ENCODE results near the gene CDH12. TPM values are rescaled to one million over a fixed set of nuclear protein-coding genes. Genes with fewer than 3 reads are reported as not detected.

Gene CDH12
- total and polyA plus RNA-seq, 2 donors, result 0.05 to 3.5 TPM

DNA sequence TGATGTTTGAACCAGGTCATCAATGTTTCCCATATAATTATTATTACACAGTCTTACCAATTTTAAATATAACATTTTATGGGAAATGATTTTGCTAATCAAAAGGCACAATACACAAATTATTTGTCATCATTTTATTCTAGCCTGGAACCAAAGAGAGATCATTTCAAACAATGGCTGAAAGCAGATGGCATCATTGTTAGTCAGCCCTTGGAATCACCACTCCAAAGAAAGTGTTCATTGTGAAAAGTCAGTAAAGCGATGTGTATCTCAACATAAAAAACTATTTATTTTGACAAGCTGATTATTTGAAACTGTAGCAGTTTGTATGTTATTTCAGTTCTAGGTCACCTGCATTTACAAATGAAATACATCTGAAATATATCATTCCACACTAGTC lies 1068.7 kb downstream of the CDH12 start:
- Histone ChIP-seq H3K4me3 (ENCODE audit: low read depth, low read length) (no peak overlapping the region), H3K36me3 (ENCODE audit: insufficient read depth) (no peaks in the 10 kb centered on the region), H3K27ac (ENCODE audit: low read depth) (no peak overlapping the region), H3K4me1 (ENCODE audit: insufficient read depth) (no peaks in the 10 kb centered on the region)
- no peak for DNase-seq (ENCODE audit: extremely low spot score)
- 92% methylated on average over 1 of the region's 1 CpG for WGBS

DNA sequence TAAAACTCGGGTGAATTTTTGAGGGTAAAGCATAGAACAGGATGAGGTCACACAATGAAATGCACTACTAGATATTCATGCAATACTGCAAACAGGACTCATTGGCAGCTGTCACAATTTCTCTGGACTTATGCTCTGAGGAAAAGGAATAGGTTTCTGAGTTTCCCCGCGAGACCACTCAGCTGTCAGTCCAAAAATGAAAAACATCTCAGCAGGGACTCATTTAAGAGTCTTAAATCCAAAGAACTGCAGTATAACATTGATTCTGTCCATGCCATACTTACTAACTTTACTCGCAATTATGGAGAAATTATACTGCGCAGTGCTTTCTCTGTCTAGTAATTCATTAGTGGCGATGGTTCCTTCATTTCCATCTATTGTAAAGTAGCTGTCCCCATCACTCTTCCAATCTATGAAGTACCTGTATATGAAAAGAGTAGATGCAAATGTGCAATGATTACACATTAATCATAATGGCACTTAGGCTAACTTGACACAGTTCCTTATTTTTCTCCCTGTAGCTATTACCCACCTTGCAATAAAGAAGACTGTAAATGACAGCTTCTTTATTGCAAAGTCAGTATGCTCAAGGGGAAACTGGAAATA lies 1070.0 kb downstream of the CDH12 start:
- Histone ChIP-seq H3K4me1 (ENCODE audit: insufficient read depth) (no peaks in the 10 kb centered on the region), H3K27ac (ENCODE audit: low read depth) (no peak overlapping the region), H3K36me3 (ENCODE audit: insufficient read depth) (no peaks in the 10 kb centered on the region), H3K4me3 (ENCODE audit: low read depth, low read length) (no peak overlapping the region)
- 90% methylated on average over 6 of the region's 6 CpGs for WGBS
- DNase-seq (ENCODE audit: extremely low spot score), result no peak

DNA sequence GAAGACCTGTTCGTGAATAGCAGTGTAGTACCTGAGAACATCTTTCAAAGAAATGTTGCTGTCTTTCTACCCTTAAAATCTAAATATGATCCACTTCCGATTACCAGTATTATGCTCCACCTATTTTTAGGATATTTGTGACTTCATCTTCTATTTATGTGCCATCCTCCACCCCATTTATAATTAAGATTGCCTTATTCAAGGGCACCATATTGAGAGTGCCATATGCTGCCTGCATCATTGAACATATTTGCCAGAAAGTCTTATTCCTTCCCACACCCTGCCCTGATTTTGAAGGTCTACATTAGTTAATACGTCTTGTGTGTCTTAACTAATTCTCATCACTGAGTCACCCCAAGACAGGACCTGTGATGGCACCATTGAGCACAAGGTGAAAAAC lies 1076.7 kb downstream of the CDH12 start:
- WGBS, result 91% methylated on average over 3 of the region's 3 CpGs
- Histone ChIP-seq H3K4me1 (ENCODE audit: insufficient read depth) (no peaks in the 10 kb centered on the region), H3K36me3 (ENCODE audit: insufficient read depth) (no peaks in the 10 kb centered on the region), H3K4me3 (ENCODE audit: low read depth, low read length) (no peak overlapping the region), H3K27ac (ENCODE audit: low read depth) (no peak overlapping the region)
- no peak for DNase-seq (ENCODE audit: extremely low spot score)

DNA sequence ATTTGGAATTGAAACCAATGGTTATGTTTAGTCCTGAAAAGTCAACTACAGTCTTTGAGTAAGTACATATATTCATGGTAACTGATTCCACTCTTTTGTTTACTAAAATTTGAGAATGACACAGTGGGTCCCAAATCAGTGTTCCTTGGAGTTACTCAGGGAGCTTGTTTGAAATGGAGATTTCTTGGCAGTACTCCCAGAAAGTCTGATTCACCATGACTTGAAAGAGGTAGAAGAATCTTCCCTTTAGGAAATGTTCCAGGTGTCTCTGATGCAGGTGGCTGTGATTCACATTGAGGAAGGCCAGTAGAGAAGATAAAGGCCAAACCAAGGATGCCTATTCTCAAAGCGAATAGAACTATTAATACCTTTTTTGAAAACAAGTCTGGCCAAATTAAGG lies 1078.3 kb downstream of the CDH12 start:
- Histone ChIP-seq H3K27ac (ENCODE audit: low read depth) (no peak overlapping the region), H3K4me1 (ENCODE audit: insufficient read depth) (no peaks in the 10 kb centered on the region), H3K36me3 (ENCODE audit: insufficient read depth) (no peaks in the 10 kb centered on the region), H3K4me3 (ENCODE audit: low read depth, low read length) (no peak overlapping the region)
- 91% methylated on average over 1 of the region's 1 CpG for WGBS
- DNase-seq (ENCODE audit: extremely low spot score), result no peak

DNA sequence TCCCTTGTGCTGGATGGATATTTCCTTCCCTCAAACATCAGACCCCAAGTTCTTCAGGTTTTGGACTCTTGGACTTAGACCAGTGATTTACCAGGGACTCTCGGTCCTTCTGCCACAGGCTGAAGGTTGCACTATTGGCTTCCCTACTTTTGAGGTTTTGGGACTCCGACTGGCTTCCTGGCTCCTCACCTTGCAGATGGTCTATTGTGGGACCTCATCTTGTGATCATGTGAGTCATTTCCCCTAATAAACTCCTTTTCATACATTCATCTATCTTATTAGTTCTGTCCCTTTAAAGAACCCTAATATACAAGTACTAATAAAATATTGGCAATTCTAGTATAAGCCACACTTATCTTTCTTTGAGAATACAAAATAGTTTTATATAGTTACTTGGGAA lies 1078.9 kb downstream of the CDH12 start:
- Histone ChIP-seq H3K36me3 (ENCODE audit: insufficient read depth) (no peaks in the 10 kb centered on the region), H3K27ac (ENCODE audit: low read depth) (no peak overlapping the region), H3K4me3 (ENCODE audit: low read depth, low read length) (no peak overlapping the region), H3K4me1 (ENCODE audit: insufficient read depth) (no peaks in the 10 kb centered on the region)
- 91% methylated on average over 2 of the region's 2 CpGs for WGBS
- no peak for DNase-seq (ENCODE audit: extremely low spot score)

DNA sequence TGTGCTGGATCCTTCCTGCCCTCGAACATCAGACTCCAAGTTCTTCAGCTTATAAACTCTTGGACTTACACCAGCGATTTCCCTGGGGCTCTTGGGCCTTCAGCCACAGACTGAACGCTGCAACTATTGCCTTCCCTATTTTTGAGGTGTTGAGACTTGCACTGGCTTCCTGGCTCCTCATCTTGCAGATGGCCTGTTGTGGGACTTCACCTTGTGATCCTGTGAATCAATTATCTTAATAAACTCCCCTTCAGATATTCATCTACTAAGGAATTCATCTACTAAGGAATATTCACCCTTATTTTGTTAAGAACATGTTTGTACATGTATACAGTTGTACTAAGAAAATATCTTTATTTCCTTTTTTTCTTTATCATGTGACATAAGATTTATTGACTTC lies 1079.7 kb downstream of the CDH12 start:
- Histone ChIP-seq H3K36me3 (ENCODE audit: insufficient read depth) (no peaks in the 10 kb centered on the region), H3K27ac (ENCODE audit: low read depth) (no peak overlapping the region), H3K4me1 (ENCODE audit: insufficient read depth) (no peaks in the 10 kb centered on the region), H3K4me3 (ENCODE audit: low read depth, low read length) (no peak overlapping the region)
- 87% methylated on average over 3 of the region's 3 CpGs for WGBS
- DNase-seq (ENCODE audit: extremely low spot score), result no peak

DNA sequence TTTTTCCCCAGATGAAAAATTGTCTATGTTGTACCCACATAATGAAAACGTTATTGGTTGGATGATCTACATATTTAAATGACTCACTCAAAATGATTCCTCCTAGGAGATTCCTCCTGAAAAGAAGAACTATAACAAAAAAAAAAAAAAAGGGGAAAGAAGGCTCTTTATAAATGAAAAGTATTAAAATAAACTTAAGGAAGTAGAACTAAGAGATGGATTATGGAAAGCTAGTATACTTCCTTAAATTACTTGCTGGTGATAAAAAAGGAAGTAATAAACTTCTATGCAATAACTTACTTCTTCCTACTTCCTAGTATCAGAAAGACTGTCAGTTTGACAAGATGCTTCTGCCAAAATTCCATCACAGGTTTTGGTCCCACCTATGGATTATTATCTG lies 1087.7 kb downstream of the CDH12 start:
- Histone ChIP-seq H3K4me1 (ENCODE audit: insufficient read depth) (no peaks in the 10 kb centered on the region), H3K27ac (ENCODE audit: low read depth) (no peak overlapping the region), H3K4me3 (ENCODE audit: low read depth, low read length) (no peak overlapping the region), H3K36me3 (ENCODE audit: insufficient read depth) (no peaks in the 10 kb centered on the region)
- DNase-seq (ENCODE audit: extremely low spot score), result no peak
- WGBS, result 28% methylated on average over 1 of the region's 1 CpG

DNA sequence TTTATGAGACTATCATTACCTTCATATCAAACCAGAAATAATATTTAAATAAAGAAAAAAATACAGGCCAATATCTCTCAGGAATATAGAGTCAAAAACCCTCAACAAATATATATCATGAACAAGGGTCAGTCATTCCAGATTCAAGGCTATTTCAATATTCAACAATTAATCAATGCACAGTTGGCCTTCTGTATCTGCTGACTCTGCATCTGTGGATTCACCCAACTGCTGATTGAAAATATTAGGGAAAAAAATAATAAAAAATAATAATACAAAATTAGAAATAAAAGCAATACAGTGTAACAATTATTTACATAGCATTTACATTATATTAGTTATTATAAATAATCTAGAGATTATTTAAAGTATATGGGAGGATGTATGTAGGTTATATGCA lies 1114.0 kb downstream of the CDH12 start:
- no peak overlapping the region for H3K4me3 ChIP-seq (ENCODE audit: low read depth, low read length)
- no peaks in the 10 kb centered on the region for H3K36me3 ChIP-seq (ENCODE audit: insufficient read depth)
- no peak overlapping the region for H3K27ac ChIP-seq (ENCODE audit: low read depth)
- DNase-seq (ENCODE audit: extremely low spot score), result no peak
- H3K4me1 ChIP-seq (ENCODE audit: insufficient read depth), result no peaks in the 10 kb centered on the region

DNA sequence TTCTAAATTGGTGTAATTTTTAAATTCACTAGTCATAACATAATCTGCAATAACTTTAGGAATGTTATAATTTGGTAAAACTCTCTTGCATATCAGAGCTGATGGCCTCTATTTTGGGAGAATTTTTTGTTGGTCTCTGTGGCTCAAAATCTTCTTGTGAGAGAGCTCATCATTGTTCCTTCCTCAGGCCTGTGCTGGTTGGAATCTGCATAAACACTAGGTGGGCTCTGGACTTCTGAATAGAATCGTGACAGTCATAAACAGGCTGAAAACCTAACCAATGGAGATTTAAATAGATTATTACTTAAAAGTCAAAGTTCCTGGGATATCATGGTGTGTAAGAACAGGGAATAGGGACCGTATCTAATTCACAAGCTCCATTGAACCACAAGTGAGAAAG lies 1129.6 kb downstream of the CDH12 start:
- no peaks in the 10 kb centered on the region for H3K36me3 ChIP-seq (ENCODE audit: insufficient read depth)
- WGBS, result 61% methylated on average over 2 of the region's 2 CpGs
- DNase-seq (ENCODE audit: extremely low spot score), result no peak

DNA sequence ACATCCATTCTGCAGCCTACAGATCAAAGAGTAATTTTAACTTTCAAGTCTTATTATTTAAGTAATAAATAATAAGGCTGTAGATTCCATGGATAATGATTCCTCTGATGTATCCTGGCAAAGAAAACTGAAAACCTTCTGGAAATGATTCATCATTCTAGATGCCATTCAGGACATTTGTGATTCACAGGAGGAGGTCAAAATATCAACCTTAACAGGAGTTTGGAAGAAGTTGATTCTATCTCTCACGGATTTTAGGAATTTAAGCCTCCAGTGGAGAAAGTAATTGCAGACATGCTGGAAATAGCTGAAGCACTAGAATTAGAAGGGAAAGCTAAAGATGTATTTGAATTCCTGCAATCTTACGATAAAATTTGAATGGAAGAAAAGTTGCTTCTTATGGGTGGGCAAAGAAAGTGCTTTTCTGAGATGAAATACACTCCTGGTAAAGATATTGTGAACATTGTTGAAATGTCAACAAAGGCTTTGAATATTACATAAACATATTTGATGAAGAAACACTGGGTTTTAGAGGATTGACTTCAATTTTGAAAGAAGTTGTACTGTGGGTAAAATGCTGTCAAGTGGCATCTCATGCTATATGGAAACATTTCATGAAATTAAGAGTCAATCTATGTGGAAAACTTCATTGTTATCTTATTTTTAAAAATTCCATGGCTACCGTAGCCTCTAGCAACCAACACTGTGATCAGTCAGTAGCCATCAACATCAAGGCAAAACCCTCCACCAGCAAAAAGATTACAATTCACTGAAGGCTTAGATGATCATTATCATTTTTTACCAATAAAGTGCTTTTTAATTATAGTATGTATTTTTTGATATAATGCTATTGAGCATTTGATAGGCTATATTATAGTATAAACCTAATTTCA lies 1141.0 kb downstream of the CDH12 start:
- 65% methylated on average over 3 of the region's 3 CpGs for WGBS
- H3K4me3 ChIP-seq (ENCODE audit: low read depth, low read length), result no peak overlapping the region
- no peaks in the 10 kb centered on the region for H3K4me1 ChIP-seq (ENCODE audit: insufficient read depth)
- no peak for DNase-seq (ENCODE audit: extremely low spot score)
- no peaks in the 10 kb centered on the region for H3K36me3 ChIP-seq (ENCODE audit: insufficient read depth)
- no peak overlapping the region for H3K27ac ChIP-seq (ENCODE audit: low read depth)

More for the DNA sequence above, 1129.6 kb downstream of the CDH12 start:
- no peak overlapping the region for H3K27ac ChIP-seq (ENCODE audit: low read depth)
- no peaks in the 10 kb centered on the region for H3K4me1 ChIP-seq (ENCODE audit: insufficient read depth)
- H3K4me3 ChIP-seq (ENCODE audit: low read depth, low read length), result no peak overlapping the region

DNA sequence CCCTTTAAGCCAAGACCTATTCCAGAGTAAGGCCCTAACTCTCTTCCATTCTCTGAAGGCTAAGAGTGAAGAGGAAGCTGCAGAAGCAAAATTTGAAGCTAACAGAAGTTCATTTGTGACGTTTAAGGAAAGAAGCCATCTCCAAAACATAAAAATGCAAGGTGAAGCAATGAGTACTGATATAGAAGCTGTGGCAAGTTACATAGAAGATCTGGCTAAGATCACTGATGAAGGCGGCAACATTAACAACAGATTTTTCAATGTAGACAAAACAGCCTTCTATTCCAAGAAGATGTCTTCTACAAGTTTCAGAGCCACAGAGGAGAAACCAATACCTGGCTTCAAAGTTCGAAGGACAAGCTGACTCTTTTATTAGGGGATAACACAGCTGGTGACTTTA lies 1143.4 kb downstream of the CDH12 start:
- Histone ChIP-seq H3K4me1 (ENCODE audit: insufficient read depth) (no peaks in the 10 kb centered on the region), H3K27ac (ENCODE audit: low read depth) (no peak overlapping the region), H3K36me3 (ENCODE audit: insufficient read depth) (no peaks in the 10 kb centered on the region), H3K4me3 (ENCODE audit: low read depth, low read length) (no peak overlapping the region)
- no peak for DNase-seq (ENCODE audit: extremely low spot score)
- 94% methylated on average over 3 of the region's 3 CpGs for WGBS

DNA sequence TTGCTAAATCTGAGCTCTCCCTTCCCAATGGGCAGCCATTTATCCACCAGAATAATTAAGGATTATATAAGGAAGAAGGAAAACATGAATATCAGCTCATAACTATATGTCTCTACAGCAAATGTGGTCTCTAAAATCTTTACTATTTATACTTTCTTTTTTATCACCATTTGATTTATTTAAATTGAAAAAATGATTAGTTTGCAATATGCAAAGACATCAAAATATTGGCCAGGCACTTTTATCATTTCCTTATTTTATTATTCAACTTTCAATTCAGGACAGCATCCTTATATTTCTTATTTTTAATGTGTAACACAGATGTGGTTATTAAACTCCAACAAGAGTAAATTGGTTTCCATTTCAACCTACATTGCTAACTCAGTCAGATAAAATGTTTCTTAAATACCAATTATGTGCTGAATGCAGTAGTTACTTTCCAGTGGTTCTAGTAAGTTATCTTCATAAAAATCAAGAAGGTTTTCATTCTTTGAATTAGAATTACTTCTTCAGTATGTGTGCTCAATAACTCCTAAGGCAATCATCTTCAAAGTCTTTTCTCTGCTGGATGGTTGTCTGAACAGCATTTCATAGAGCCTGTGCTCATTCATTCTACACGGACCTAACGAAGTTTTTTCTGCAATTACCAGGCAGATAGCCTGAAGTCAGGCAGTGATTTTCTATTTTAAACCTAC lies 1148.0 kb downstream of the CDH12 start:
- Histone ChIP-seq H3K4me1 (ENCODE audit: insufficient read depth) (no peaks in the 10 kb centered on the region), H3K27ac (ENCODE audit: low read depth) (no peak overlapping the region), H3K4me3 (ENCODE audit: low read depth, low read length) (no peak overlapping the region), H3K36me3 (ENCODE audit: insufficient read depth) (no peaks in the 10 kb centered on the region)
- 53% methylated on average over 2 of the region's 2 CpGs for WGBS
- no peak for DNase-seq (ENCODE audit: extremely low spot score)

DNA sequence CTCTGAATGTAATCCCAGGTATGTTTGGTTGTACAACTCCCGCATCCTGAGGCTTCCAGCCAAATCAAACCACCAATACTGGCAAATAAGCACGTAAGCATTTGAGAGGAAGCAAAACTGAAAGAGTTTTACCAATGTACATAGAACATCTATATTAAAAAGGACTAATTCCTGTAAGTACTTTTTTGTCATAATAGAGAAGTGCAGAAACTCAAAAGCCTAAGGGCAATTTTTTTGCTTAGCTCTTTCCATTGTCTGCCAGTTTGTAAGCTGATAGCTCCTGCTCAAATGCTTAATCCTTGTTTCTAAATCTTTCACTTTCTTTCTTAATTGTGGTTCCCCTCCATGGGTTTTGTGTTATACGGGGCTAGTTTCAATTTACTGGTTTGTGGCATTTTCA lies 1151.8 kb downstream of the CDH12 start:
- Histone ChIP-seq H3K4me1 (ENCODE audit: insufficient read depth) (no peaks in the 10 kb centered on the region), H3K27ac (ENCODE audit: low read depth) (no peak overlapping the region), H3K4me3 (ENCODE audit: low read depth, low read length) (no peak overlapping the region), H3K36me3 (ENCODE audit: insufficient read depth) (no peaks in the 10 kb centered on the region)
- no peak for DNase-seq (ENCODE audit: extremely low spot score)
- 77% methylated on average over 3 of the region's 3 CpGs for WGBS
